Endothelial cell (in vitro differentiated cells): ENCODE data around the gene TSEN54. TPM values are rescaled to one million over a fixed set of nuclear protein-coding genes. Genes with fewer than 3 reads are reported as not detected.

Experiments
- DNase-seq: peaks from one replicate; pipeline ENCODE4 v3.0.0; 2021; ENCODE audit warnings: low spot score
- H3K27ac Mint-ChIP-seq: one replicate; pipeline ENCODE4 v1.8.0; 2021; ENCODE audit warnings: mixed read lengths, inconsistent platforms; ENCODE audit not compliant: unreplicated experiment
- H3K27me3 Mint-ChIP-seq: one replicate; pipeline ENCODE4 v1.8.0; 2021; ENCODE audit warnings: mild to moderate bottlenecking, moderate library complexity, mixed read lengths, inconsistent platforms; ENCODE audit not compliant: unreplicated experiment
- H3K36me3 Mint-ChIP-seq: one replicate; pipeline ENCODE4 v1.8.0; 2021; ENCODE audit warnings: mild to moderate bottlenecking, low read depth, mixed read lengths, inconsistent platforms; ENCODE audit not compliant: unreplicated experiment
- H3K4me1 Mint-ChIP-seq: one replicate; pipeline ENCODE4 v1.8.0; 2021; ENCODE audit warnings: mild to moderate bottlenecking, mixed read lengths, inconsistent platforms; ENCODE audit not compliant: unreplicated experiment
- H3K4me3 Mint-ChIP-seq: one replicate; pipeline ENCODE4 v1.8.0; 2021; ENCODE audit warnings: mild to moderate bottlenecking, mixed read lengths, inconsistent platforms; ENCODE audit not compliant: unreplicated experiment
- H3K9me3 Mint-ChIP-seq: one replicate; pipeline ENCODE4 v1.8.0; 2021; ENCODE audit warnings: mixed read lengths, inconsistent platforms; ENCODE audit not compliant: unreplicated experiment
- CTCF ChIP-seq: fragments of 200-600 bp; sonication (generic); IDR thresholded peaks from one replicate; pipeline ENCODE4 v1.5.0; 2021; ENCODE audit warnings: antibody characterized with exemption; ENCODE audit not compliant: unreplicated experiment
- total RNA-seq: library from RNA; stranded (reverse); fragmentation: NEBNext Ultra II Directional; extraction: Animal tissue kit (Norgen Biotek cat#: 25700); gene quantifications from one replicate; pipeline ENCODE4 v1.2.1, GENCODE V29; 2021; ENCODE audit not compliant: unreplicated experiment

Gene TSEN54
- total RNA-seq, 1 donor from 2014 or later, result 18.8 TPM

- TF ChIP-seq CTCF, result no peak
- peaks cover 4% of the 10 kb centered on the region for H3K27me3 Mint-ChIP-seq
- DNase-seq, result no peak
- no peaks in the 10 kb centered on the region for H3K36me3 Mint-ChIP-seq
- H3K27ac Mint-ChIP-seq, result no peak overlapping the region
- peaks cover 12% of the 10 kb centered on the region for H3K4me1 Mint-ChIP-seq
- H3K4me3 Mint-ChIP-seq, result no peak overlapping the region
- H3K9me3 Mint-ChIP-seq, result no peaks in the 10 kb centered on the region
These were observed 37.2 kb downstream of the TSEN54 start for GRCh38 chr17:75553295-75554110.

GRCh38 chr17:75555679-75556153, 39.4 kb downstream of the TSEN54 start:
- Mint-ChIP-seq H3K9me3 (no peaks in the 10 kb centered on the region), H3K4me3 (no peak overlapping the region), H3K27ac (no peak overlapping the region), H3K4me1 (peaks cover 12% of the 10 kb centered on the region), H3K36me3 (no peaks in the 10 kb centered on the region), H3K27me3 (peaks cover 4% of the 10 kb centered on the region)
- TF ChIP-seq CTCF, result no peak
- DNase-seq, result no peak

GRCh38 chr17:75557075-75557851, 40.9 kb downstream of the TSEN54 start:
- peaks cover 6% of the 10 kb centered on the region for H3K27me3 Mint-ChIP-seq
- no peak overlapping the region for H3K4me3 Mint-ChIP-seq
- H3K27ac Mint-ChIP-seq, result no peak overlapping the region
- H3K36me3 Mint-ChIP-seq, result no peaks in the 10 kb centered on the region
- DNase-seq, result no peak
- no peak for TF ChIP-seq CTCF
- H3K4me1 Mint-ChIP-seq, result peaks cover 12% of the 10 kb centered on the region
- H3K9me3 Mint-ChIP-seq, result no peaks in the 10 kb centered on the region

GRCh38 chr17:75557852-75558665, 41.7 kb downstream of the TSEN54 start:
- DNase-seq, result no peak
- H3K4me3 Mint-ChIP-seq, result no peak overlapping the region
- no peaks in the 10 kb centered on the region for H3K36me3 Mint-ChIP-seq
- H3K27ac Mint-ChIP-seq, result no peak overlapping the region
- no peak for TF ChIP-seq CTCF
- H3K4me1 Mint-ChIP-seq, result peaks cover 6% of the 10 kb centered on the region
- H3K27me3 Mint-ChIP-seq, result peaks cover 6% of the 10 kb centered on the region
- H3K9me3 Mint-ChIP-seq, result no peaks in the 10 kb centered on the region
